GM23338 (cell line): ENCODE results near the gene ATP5PO.

Experiments
- EZH2 ChIP-seq: fragments of 200-600 bp; sonication (generic); IDR thresholded peaks from one replicate; pipeline ENCODE4 v1.8.0; 2017; ENCODE audit warnings: antibody characterized with exemption, mild to moderate bottlenecking, low read depth; ENCODE audit not compliant: unreplicated experiment
- NANOG ChIP-seq: IDR thresholded peaks from 2 replicates; pipeline ENCODE4 v1.6.1; 2016; ENCODE audit warnings: antibody characterized with exemption, borderline replicate concordance
- POLR2AphosphoS5 ChIP-seq: IDR thresholded peaks from 2 replicates; pipeline ENCODE4 v1.6.1; 2016; ENCODE audit warnings: antibody characterized with exemption, low read depth
- TF ChIP-seq, protein P1 (sequence below), 2 experiments: fragments of 200-600 bp in 1 of 2; sonication (generic) in 1 of 2; conservative IDR thresholded peaks; 2 replicates each; pipeline versions ENCODE4 v1.5.1 to v1.6.1; 2016 to 2017; ENCODE audit warnings: antibody characterized with exemption in 2 of 2, low read depth in 2 of 2, mild to moderate bottlenecking in 2 of 2, moderate library complexity in 1 of 2

DNA sequence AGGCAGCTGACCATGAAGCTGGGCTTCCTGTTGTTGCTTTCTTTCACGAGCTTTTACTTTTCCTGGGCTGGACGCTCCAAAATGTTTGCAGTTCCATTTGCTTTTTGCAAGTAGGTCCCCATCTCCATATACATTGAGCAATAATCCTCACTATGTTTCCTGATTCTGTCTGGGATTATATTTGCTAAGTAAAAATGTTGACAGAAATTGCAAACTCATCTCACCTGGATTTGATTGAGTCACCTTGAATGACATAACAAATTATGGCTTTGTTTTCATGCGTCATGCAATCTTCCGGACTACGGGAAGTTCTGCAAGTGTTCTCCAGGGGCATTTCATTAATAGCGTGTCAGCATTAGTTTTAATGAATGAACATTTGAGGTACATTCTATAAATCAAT is 18.9 kb downstream of the ATP5PO start:
- TF ChIP-seq NANOG (no peak), EZH2 (no peak), POLR2AphosphoS5 (no peak)
- TF ChIP-seq, protein P1, sequence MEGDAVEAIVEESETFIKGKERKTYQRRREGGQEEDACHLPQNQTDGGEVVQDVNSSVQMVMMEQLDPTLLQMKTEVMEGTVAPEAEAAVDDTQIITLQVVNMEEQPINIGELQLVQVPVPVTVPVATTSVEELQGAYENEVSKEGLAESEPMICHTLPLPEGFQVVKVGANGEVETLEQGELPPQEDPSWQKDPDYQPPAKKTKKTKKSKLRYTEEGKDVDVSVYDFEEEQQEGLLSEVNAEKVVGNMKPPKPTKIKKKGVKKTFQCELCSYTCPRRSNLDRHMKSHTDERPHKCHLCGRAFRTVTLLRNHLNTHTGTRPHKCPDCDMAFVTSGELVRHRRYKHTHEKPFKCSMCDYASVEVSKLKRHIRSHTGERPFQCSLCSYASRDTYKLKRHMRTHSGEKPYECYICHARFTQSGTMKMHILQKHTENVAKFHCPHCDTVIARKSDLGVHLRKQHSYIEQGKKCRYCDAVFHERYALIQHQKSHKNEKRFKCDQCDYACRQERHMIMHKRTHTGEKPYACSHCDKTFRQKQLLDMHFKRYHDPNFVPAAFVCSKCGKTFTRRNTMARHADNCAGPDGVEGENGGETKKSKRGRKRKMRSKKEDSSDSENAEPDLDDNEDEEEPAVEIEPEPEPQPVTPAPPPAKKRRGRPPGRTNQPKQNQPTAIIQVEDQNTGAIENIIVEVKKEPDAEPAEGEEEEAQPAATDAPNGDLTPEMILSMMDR (conservative IDR thresholded peaks at IDR 0.05; ENCODE audit: low read depth in 2 of 2): no peak
